HEK293 (cell line): ENCODE results near the gene MAVS.

ENCODE experiments used
- ATF2 ChIP-seq: fragments of 450-650 bp; formaldehyde crosslinking; IDR thresholded peaks from 2 replicates; pipeline ENCODE4 v1.5.1; 2016; ENCODE audit warnings: missing biosample characterization, missing genetic modification characterization, low read depth
- CTCF ChIP-seq: fragments of 450-650 bp; formaldehyde crosslinking; IDR thresholded peaks from 2 replicates; pipeline ENCODE4 v1.5.1; 2016; ENCODE audit warnings: missing biosample characterization, missing genetic modification characterization
- KLF16 ChIP-seq: fragments of 450-650 bp; formaldehyde crosslinking; IDR thresholded peaks from 2 replicates; pipeline ENCODE4 v1.5.1; 2017; ENCODE audit warnings: missing biosample characterization, missing genetic modification characterization
- PRDM6 ChIP-seq: fragments of 450-650 bp; formaldehyde crosslinking; IDR thresholded peaks from 2 replicates; pipeline ENCODE4 v1.5.1; 2017; ENCODE audit warnings: missing biosample characterization, missing genetic modification characterization
- REST ChIP-seq: fragments of 450-650 bp; formaldehyde crosslinking; IDR thresholded peaks from 2 replicates; pipeline ENCODE4 v1.5.1; 2016; ENCODE audit warnings: missing biosample characterization, missing genetic modification characterization
- TCF7L2 ChIP-seq: IDR thresholded peaks from 2 replicates; pipeline ENCODE4 v1.6.1; 2011; ENCODE audit warnings: low read depth, mild to moderate bottlenecking, inconsistent platforms, low read length, moderate library complexity, borderline replicate concordance
- YY1 ChIP-seq: fragments of 450-650 bp; formaldehyde crosslinking; IDR thresholded peaks from 2 replicates; pipeline ENCODE4 v1.5.1; 2018; ENCODE audit warnings: missing biosample characterization, missing genetic modification characterization
- YY2 ChIP-seq: fragments of 450-650 bp; formaldehyde crosslinking; IDR thresholded peaks from 2 replicates; pipeline ENCODE4 v1.5.1; 2016; ENCODE audit warnings: missing biosample characterization, missing genetic modification characterization
- ZBTB44 ChIP-seq: fragments of 450-650 bp; IDR thresholded peaks from 2 replicates; pipeline ENCODE4 v1.5.1; 2018; ENCODE audit warnings: missing biosample characterization, mild to moderate bottlenecking, missing genetic modification characterization
- ZBTB6 ChIP-seq: fragments of 450-650 bp; formaldehyde crosslinking; IDR thresholded peaks from 2 replicates; pipeline ENCODE4 v1.5.1; 2017; ENCODE audit warnings: missing biosample characterization, missing genetic modification characterization
- ZNF169 ChIP-seq: fragments of 450-650 bp; formaldehyde crosslinking; IDR thresholded peaks from 2 replicates; pipeline ENCODE4 v1.5.1; 2016; ENCODE audit warnings: missing biosample characterization, missing genetic modification characterization
- ZNF18 ChIP-seq: fragments of 450-650 bp; formaldehyde crosslinking; IDR thresholded peaks from 2 replicates; pipeline ENCODE4 v1.5.1; 2016; ENCODE audit warnings: missing biosample characterization, missing genetic modification characterization
- ZNF785 ChIP-seq: fragments of 450-650 bp; formaldehyde crosslinking; IDR thresholded peaks from 2 replicates; pipeline ENCODE4 v1.5.1; 2016; ENCODE audit warnings: missing biosample characterization, missing genetic modification characterization
- ZXDB ChIP-seq: fragments of 450-650 bp; formaldehyde crosslinking; IDR thresholded peaks from 2 replicates; pipeline ENCODE4 v1.5.1; 2016; ENCODE audit warnings: missing biosample characterization, missing genetic modification characterization

GRCh38 chr20:3812259-3812681 is 34.4 kb upstream of the MAVS start:
- no peak for TF ChIP-seq CTCF
- no peak for TF ChIP-seq ATF2 (tag by site-specific recombination)
- TF ChIP-seq ZBTB44 (tag by site-specific recombination), result no peak
- TF ChIP-seq PRDM6 (tag by site-specific recombination), result no peak
- no peak for TF ChIP-seq YY2 (tag by site-specific recombination)
- TF ChIP-seq REST (tag by site-specific recombination), result no peak
- TF ChIP-seq ZNF785 (tag by site-specific recombination), result no peak
- no peak for TF ChIP-seq KLF16 (tag by site-specific recombination)
- no peak for TF ChIP-seq YY1 (tag by site-specific recombination)
- no peak for TF ChIP-seq TCF7L2
- no peak for TF ChIP-seq ZBTB6 (tag by site-specific recombination)
- TF ChIP-seq ZXDB (tag by site-specific recombination), result no peak
- no peak for TF ChIP-seq ZNF18 (tag by site-specific recombination)
- TF ChIP-seq ZNF169 (tag by site-specific recombination), result no peak
